DND-41 (cell line): ENCODE data around the gene HACD2.
"Not testable (repeated sequence)": the region's sequence is repeated elsewhere in the genome, so short reads cannot be mapped to it uniquely, and the experiment has no call there.

Experiments used
- EZH2 ChIP-seq: IDR thresholded peaks from 3 replicates; pipeline ENCODE4 v1.6.1; 2012; ENCODE audit warnings: borderline replicate concordance, low read depth, mild to moderate bottlenecking, moderate library complexity, low read length, inconsistent platforms; ENCODE audit not compliant: severe bottlenecking
- TF ChIP-seq, protein P1 (sequence below): IDR thresholded peaks from 2 replicates; pipeline ENCODE4 v1.5.1; 2012; ENCODE audit warnings: borderline replicate concordance, low read length, moderate library complexity, mild to moderate bottlenecking; ENCODE audit not compliant: poor library complexity, severe bottlenecking; ENCODE audit errors: extremely low read depth

- TF ChIP-seq, protein P1, sequence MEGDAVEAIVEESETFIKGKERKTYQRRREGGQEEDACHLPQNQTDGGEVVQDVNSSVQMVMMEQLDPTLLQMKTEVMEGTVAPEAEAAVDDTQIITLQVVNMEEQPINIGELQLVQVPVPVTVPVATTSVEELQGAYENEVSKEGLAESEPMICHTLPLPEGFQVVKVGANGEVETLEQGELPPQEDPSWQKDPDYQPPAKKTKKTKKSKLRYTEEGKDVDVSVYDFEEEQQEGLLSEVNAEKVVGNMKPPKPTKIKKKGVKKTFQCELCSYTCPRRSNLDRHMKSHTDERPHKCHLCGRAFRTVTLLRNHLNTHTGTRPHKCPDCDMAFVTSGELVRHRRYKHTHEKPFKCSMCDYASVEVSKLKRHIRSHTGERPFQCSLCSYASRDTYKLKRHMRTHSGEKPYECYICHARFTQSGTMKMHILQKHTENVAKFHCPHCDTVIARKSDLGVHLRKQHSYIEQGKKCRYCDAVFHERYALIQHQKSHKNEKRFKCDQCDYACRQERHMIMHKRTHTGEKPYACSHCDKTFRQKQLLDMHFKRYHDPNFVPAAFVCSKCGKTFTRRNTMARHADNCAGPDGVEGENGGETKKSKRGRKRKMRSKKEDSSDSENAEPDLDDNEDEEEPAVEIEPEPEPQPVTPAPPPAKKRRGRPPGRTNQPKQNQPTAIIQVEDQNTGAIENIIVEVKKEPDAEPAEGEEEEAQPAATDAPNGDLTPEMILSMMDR, result not testable (repeated sequence)
- TF ChIP-seq EZH2, result not testable (repeated sequence)
These were observed 16.0 kb upstream of the HACD2 start for GRCh38 chr3:123600863-123601262.
